IPS DF 6.9 (cell line): ENCODE results near the gene EXOC2.

Experiments
- DNase-seq: peaks from one replicate; pipeline ENCODE4 v3.0.0-alpha.2; 2013; ENCODE audit warnings: low read depth, low spot score
- H3K27ac ChIP-seq: one replicate; pipeline ENCODE4 v1.5.1; 2013; ENCODE audit warnings: low read length, control low read depth
- H3K27me3 ChIP-seq: 2 replicates; pipeline ENCODE4 v1.6.1; 2013; ENCODE audit warnings: mild to moderate bottlenecking, low read length; ENCODE audit not compliant: control insufficient read depth, insufficient read depth
- H3K36me3 ChIP-seq: 2 replicates; pipeline ENCODE4 v1.6.1; 2013; ENCODE audit warnings: low read length; ENCODE audit not compliant: control insufficient read depth, insufficient read depth
- H3K4me1 ChIP-seq: 2 replicates; pipeline ENCODE4 v1.6.1; 2013; ENCODE audit warnings: low read length; ENCODE audit not compliant: control insufficient read depth, insufficient read depth
- H3K4me3 ChIP-seq: 2 replicates; pipeline ENCODE4 v1.5.1; 2013; ENCODE audit warnings: mild to moderate bottlenecking, low read length
- H3K9me3 ChIP-seq: 2 replicates; pipeline ENCODE4 v1.6.1; 2013; ENCODE audit warnings: low read length, inconsistent platforms; ENCODE audit not compliant: control insufficient read depth, insufficient read depth
- WGBS: extraction: QIAGEN DNeasy Blood & Tissue Kit; methylation state at CpG from one replicate; pipeline ENCODE4 v1.1.7; 2013; ENCODE audit warnings: mixed read lengths, missing lambda C conversion rate; ENCODE audit not compliant: insufficient read length, insufficient coverage; 5-methylcytosine and 5-hydroxymethylcytosine counted together

The EXOC2 gene

GRCh38 chr6:438634-439170 lies 254.2 kb downstream of the EXOC2 start:
- no CpG with 5 or more reads among the region's 12 CpGs for WGBS
- H3K27me3 ChIP-seq, result no peaks in the 10 kb centered on the region
- no peak overlapping the region for H3K4me3 ChIP-seq
- no peak overlapping the region for H3K27ac ChIP-seq
- no peak for DNase-seq
- no peaks in the 10 kb centered on the region for H3K9me3 ChIP-seq
- no peaks in the 10 kb centered on the region; the same call in 1 of the 2 replicates for H3K4me1 ChIP-seq
- H3K36me3 ChIP-seq, result no peaks in the 10 kb centered on the region

- Histone ChIP-seq H3K36me3 (no peaks in the 10 kb centered on the region), H3K4me1 (no peaks in the 10 kb centered on the region; the same call in 1 of the 2 replicates), H3K27ac (no peak overlapping the region), H3K4me3 (no peak overlapping the region), H3K9me3 (no peaks in the 10 kb centered on the region), H3K27me3 (no peaks in the 10 kb centered on the region)
- WGBS, result no CpG with 5 or more reads among the region's 6 CpGs
- no peak for DNase-seq
Observed at GRCh38 chr6:437037-437392, 255.9 kb downstream of the EXOC2 start.

GRCh38 chr6:436308-437036 lies 256.5 kb downstream of the EXOC2 start:
- Histone ChIP-seq H3K9me3 (no peaks in the 10 kb centered on the region), H3K4me1 (no peaks in the 10 kb centered on the region; the same call in 1 of the 2 replicates), H3K27me3 (no peaks in the 10 kb centered on the region), H3K36me3 (no peaks in the 10 kb centered on the region), H3K4me3 (no peak overlapping the region), H3K27ac (no peak overlapping the region)
- DNase-seq, result no peak
- WGBS, result no CpG with 5 or more reads among the region's 25 CpGs

- DNase-seq, result no peak
- H3K4me3 ChIP-seq, result no peak overlapping the region
- H3K27ac ChIP-seq, result no peak overlapping the region
- no peaks in the 10 kb centered on the region; the same call in 1 of the 2 replicates for H3K4me1 ChIP-seq
- no peaks in the 10 kb centered on the region for H3K9me3 ChIP-seq
- H3K27me3 ChIP-seq, result no peaks in the 10 kb centered on the region
- WGBS, result no CpG with 5 or more reads among the region's 50 CpGs
- no peaks in the 10 kb centered on the region for H3K36me3 ChIP-seq
Observed at GRCh38 chr6:435441-436307, 257.3 kb downstream of the EXOC2 start.
